ENCODE results near the gene ENGASE.

DNA sequence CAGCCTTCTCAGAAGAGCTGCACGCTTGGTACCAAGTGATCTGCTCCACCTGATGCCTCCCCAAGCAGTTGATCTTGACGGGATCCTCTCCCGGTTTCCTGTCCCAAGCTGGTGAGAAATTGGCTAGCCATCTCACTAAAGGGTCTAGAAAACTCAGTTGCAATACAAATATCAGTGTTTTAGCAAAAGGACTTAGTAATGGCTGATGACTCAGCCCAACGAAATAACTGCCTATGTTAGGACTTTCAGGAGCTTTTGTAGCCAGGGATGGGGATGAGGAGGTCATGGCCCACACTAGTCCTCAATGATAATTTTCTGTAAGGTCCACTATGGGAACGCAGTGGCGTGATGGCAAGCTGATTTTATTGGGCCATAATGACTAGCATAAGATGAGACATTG is 23.3 kb upstream of the ENGASE start:
- TF ChIP-seq POLR2A (IDR thresholded peaks at IDR 0.05) (no peak), CTCF (IDR thresholded peaks at IDR 0.05) (no peak)

Data from testis (tissue), 2 donors.